ENCODE data around the gene NGEF.

NGEF gene

GRCh38 chr2:232898592-232899543 is 114.2 kb downstream of the NGEF start:
- Mint-ChIP-seq H3K27ac (no peak overlapping the region), H3K9me3 (no peaks in the 10 kb centered on the region), H3K27me3 (no peaks in the 10 kb centered on the region), H3K4me1 (no peaks in the 10 kb centered on the region), H3K4me3 (no peak overlapping the region)
- ATAC-seq (no peak), DNase-seq (no peak)

- Mint-ChIP-seq H3K4me1 (no peaks in the 10 kb centered on the region), H3K4me3 (no peak overlapping the region), H3K27me3 (no peaks in the 10 kb centered on the region), H3K27ac (no peak overlapping the region), H3K9me3 (no peaks in the 10 kb centered on the region)
- DNase-seq: no peak
- no peak for ATAC-seq
Measured at GRCh38 chr2:232897598-232898408, 115.3 kb downstream of the NGEF start.

GRCh38 chr2:232896720-232897597 is 116.1 kb downstream of the NGEF start:
- Mint-ChIP-seq H3K27me3 (no peaks in the 10 kb centered on the region), H3K4me1 (no peaks in the 10 kb centered on the region), H3K9me3 (no peaks in the 10 kb centered on the region), H3K27ac (no peak overlapping the region), H3K4me3 (no peak overlapping the region)
- DNase-seq (no peak), ATAC-seq (peak; percentile 89)

GRCh38 chr2:232896111-232896510 is 116.9 kb downstream of the NGEF start:
- Mint-ChIP-seq H3K9me3 (no peaks in the 10 kb centered on the region), H3K4me1 (peaks cover under 1% of the 10 kb centered on the region), H3K4me3 (no peak overlapping the region), H3K27ac (peak overlapping the region in 1 of 2 donors; percentile 40), H3K27me3 (peaks cover 3% of the 10 kb centered on the region)
- ATAC-seq: no peak
- no peak for DNase-seq

GRCh38 chr2:232894746-232895145 is 118.3 kb downstream of the NGEF start:
- H3K27me3 Mint-ChIP-seq: peaks cover 12% of the 10 kb centered on the region
- H3K4me1 Mint-ChIP-seq: peaks cover 5% of the 10 kb centered on the region
- no peak overlapping the region for H3K27ac Mint-ChIP-seq
- no peak overlapping the region for H3K4me3 Mint-ChIP-seq
- ATAC-seq: no peak
- no peak for DNase-seq
- H3K9me3 Mint-ChIP-seq: no peaks in the 10 kb centered on the region

- no peaks in the 10 kb centered on the region for H3K9me3 Mint-ChIP-seq
- ATAC-seq (no peak), DNase-seq (no peak)
- peaks cover 12% of the 10 kb centered on the region for H3K27me3 Mint-ChIP-seq
- H3K4me3 Mint-ChIP-seq: no peak overlapping the region
- H3K4me1 Mint-ChIP-seq: peaks cover 5% of the 10 kb centered on the region
- no peak overlapping the region for H3K27ac Mint-ChIP-seq
Measured at GRCh38 chr2:232894251-232894650, 118.8 kb downstream of the NGEF start.

GRCh38 chr2:232893834-232894233 is 119.2 kb downstream of the NGEF start:
- H3K4me1 Mint-ChIP-seq: peaks cover 5% of the 10 kb centered on the region

GRCh38 chr2:232892843-232893242 is 120.2 kb downstream of the NGEF start:
- no peak overlapping the region for H3K27ac Mint-ChIP-seq
- H3K4me3 Mint-ChIP-seq: no peak overlapping the region
- ATAC-seq (no peak), DNase-seq (no peak)
- peaks cover 12% of the 10 kb centered on the region for H3K27me3 Mint-ChIP-seq
- peaks cover 5% of the 10 kb centered on the region for H3K4me1 Mint-ChIP-seq
- H3K9me3 Mint-ChIP-seq: no peaks in the 10 kb centered on the region

More at GRCh38 chr2:232893834-232894233, 119.2 kb downstream of the NGEF start:
- H3K9me3 Mint-ChIP-seq: no peaks in the 10 kb centered on the region
- ATAC-seq (no peak), DNase-seq (no peak)
- peaks cover 12% of the 10 kb centered on the region for H3K27me3 Mint-ChIP-seq
- H3K4me3 Mint-ChIP-seq: no peak overlapping the region
- no peak overlapping the region for H3K27ac Mint-ChIP-seq

GRCh38 chr2:232892221-232892620 is 120.8 kb downstream of the NGEF start:
- H3K27me3 Mint-ChIP-seq: peaks cover 12% of the 10 kb centered on the region
- H3K4me1 Mint-ChIP-seq: peaks cover 5% of the 10 kb centered on the region
- H3K27ac Mint-ChIP-seq: no peak overlapping the region
- ATAC-seq (no peak), DNase-seq (no peak)
- no peak overlapping the region for H3K4me3 Mint-ChIP-seq
- no peaks in the 10 kb centered on the region for H3K9me3 Mint-ChIP-seq

- Mint-ChIP-seq H3K27ac (no peak overlapping the region), H3K4me1 (peaks cover 5% of the 10 kb centered on the region), H3K9me3 (no peaks in the 10 kb centered on the region)
Measured at GRCh38 chr2:232891621-232892071, 121.4 kb downstream of the NGEF start.

GRCh38 chr2:232890896-232891601 is 122.0 kb downstream of the NGEF start:
- Mint-ChIP-seq H3K4me1 (peaks cover 5% of the 10 kb centered on the region), H3K9me3 (no peaks in the 10 kb centered on the region), H3K27me3 (peaks cover 12% of the 10 kb centered on the region), H3K27ac (peak overlapping the region in 1 of 2 donors; percentile 67), H3K4me3 (no peak overlapping the region)
- ATAC-seq: no peak
- no peak for DNase-seq

More at GRCh38 chr2:232891621-232892071, 121.4 kb downstream of the NGEF start:
- ATAC-seq (no peak), DNase-seq (no peak)
- H3K27me3 Mint-ChIP-seq: peaks cover 12% of the 10 kb centered on the region
- H3K4me3 Mint-ChIP-seq: no peak overlapping the region

GRCh38 chr2:232890536-232890895 is 122.5 kb downstream of the NGEF start:
- peaks cover 5% of the 10 kb centered on the region for H3K4me1 Mint-ChIP-seq
- H3K27me3 Mint-ChIP-seq: peaks cover 12% of the 10 kb centered on the region
- H3K27ac Mint-ChIP-seq: peak overlapping the region in 1 of 2 donors; percentile 67
- H3K4me3 Mint-ChIP-seq: no peak overlapping the region
- no peaks in the 10 kb centered on the region for H3K9me3 Mint-ChIP-seq
- DNase-seq (no peak), ATAC-seq (no peak)

GRCh38 chr2:232889876-232890401 is 123.1 kb downstream of the NGEF start:
- no peak overlapping the region for H3K27ac Mint-ChIP-seq
- no peak overlapping the region for H3K4me3 Mint-ChIP-seq
- DNase-seq: no peak
- no peaks in the 10 kb centered on the region for H3K9me3 Mint-ChIP-seq
- ATAC-seq: no peak
- peaks cover 5% of the 10 kb centered on the region for H3K4me1 Mint-ChIP-seq
- peaks cover 12% of the 10 kb centered on the region for H3K27me3 Mint-ChIP-seq

- no peaks in the 10 kb centered on the region for H3K9me3 Mint-ChIP-seq
- peaks cover 5% of the 10 kb centered on the region for H3K4me1 Mint-ChIP-seq
- ATAC-seq: no peak
- H3K27me3 Mint-ChIP-seq: peaks cover 12% of the 10 kb centered on the region
- no peak for DNase-seq
- H3K4me3 Mint-ChIP-seq: no peak overlapping the region
- no peak overlapping the region for H3K27ac Mint-ChIP-seq
Measured at GRCh38 chr2:232888839-232889529, 124.1 kb downstream of the NGEF start.

Data from stimulated activated naive CD8-positive, alpha-beta T cell treated with anti-CD3 and anti-CD28 coated beads, Interleukin-15, amount 100 ng/mL, for 72 hours (primary cell).